Tracheal epithelial cell (primary cell): Measurements from ENCODE around the gene ADCYAP1R1. TPM values are rescaled to one million over a fixed set of nuclear protein-coding genes. Genes with fewer than 3 reads are reported as not detected.

Experiments used
- total RNA-seq: library from RNA; depleted of rRNA; stranded (reverse); fragments of >200 nt; gene quantifications from 2 replicates; pipeline ENCODE4 v1.2.1, GENCODE V29; 2014

ADCYAP1R1 gene
- total RNA-seq: not detected in 2 replicates

DNA sequence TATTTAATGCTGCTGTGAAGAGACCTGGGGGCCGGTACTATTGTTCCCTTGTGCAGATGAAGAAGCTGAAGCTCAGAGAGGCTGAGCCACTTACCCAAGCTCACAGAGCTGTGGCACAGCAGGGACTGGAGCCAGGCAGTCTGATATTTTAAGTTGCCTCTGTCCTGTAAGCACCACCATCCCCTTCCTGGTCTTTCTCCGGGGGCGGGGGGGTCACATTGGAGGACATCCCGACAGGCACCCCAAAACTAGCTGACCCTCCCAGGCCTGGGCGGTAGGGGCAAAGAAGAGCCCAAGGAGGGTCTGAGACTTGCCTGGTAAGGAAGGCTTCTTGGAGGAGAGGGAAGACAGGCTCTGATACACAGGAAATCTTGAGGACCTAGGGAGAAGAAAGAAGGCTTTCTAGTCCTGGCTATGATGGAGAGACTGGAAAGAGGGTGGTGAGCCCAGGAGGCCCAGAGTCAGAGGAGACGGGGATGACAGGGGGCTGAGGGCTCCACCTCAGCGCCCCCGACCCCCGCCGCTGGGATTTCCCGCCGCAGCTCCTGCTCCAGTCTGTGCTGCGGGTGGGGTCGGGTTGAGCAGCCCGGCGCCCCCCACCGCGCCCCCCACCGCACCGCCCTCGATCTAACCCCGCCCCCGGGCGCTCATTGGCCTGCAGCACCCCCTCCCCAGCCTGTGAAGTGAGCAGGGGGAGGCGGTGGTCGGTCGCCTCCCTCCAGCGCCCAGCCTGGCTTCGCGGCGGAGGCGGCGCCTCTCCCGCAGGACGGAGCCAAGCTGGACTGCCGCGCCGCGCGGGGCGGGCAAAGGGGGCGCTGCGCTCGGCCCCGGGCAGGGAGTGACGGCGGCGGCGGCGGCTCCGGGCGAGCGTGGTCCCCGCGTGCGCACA, at the start of gene ADCYAP1R1:
TSS of gene ADCYAP1R1 (plus strand) at position 711 of the 889 bp plus-strand sequence. CDS start 10,957 bp downstream, outside the sequence.

Other genes with a start within 250 kb of the ADCYAP1R1 start
- gene AQP1, start 140.5 kb upstream of the ADCYAP1R1 start, total RNA-seq: 5.3 TPM in 1 of 2 replicates, not detected in the other
- gene GHRHR, start 88.4 kb upstream of the ADCYAP1R1 start, total RNA-seq: not detected in 2 replicates